Activated naive CD8-positive, alpha-beta T cell (primary cell): Measurements from ENCODE around the gene C22orf23.

ENCODE experiments used
- H3K27ac Mint-ChIP-seq: one replicate; pipeline ENCODE4 v1.8.0; 2021; ENCODE audit warnings: mixed read lengths
- H3K27me3 Mint-ChIP-seq: one replicate; pipeline ENCODE4 v1.8.0; 2021; ENCODE audit warnings: mixed read lengths
- H3K36me3 Mint-ChIP-seq: one replicate; pipeline ENCODE4 v1.8.0; 2021; ENCODE audit warnings: mixed read lengths
- H3K4me1 Mint-ChIP-seq: one replicate; pipeline ENCODE4 v1.8.0; 2021; ENCODE audit warnings: low read depth, mixed read lengths
- H3K4me3 Mint-ChIP-seq: one replicate; pipeline ENCODE4 v1.8.0; 2021; ENCODE audit warnings: mild to moderate bottlenecking, mixed read lengths
- H3K9me3 Mint-ChIP-seq: one replicate; pipeline ENCODE4 v1.8.0; 2021; ENCODE audit warnings: low read depth, mixed read lengths

The C22orf23 gene

GRCh38 chr22:37927637-37927936 is 25.8 kb downstream of the C22orf23 start:
- H3K9me3 Mint-ChIP-seq: no peaks in the 10 kb centered on the region
- H3K4me1 Mint-ChIP-seq: peaks cover 2% of the 10 kb centered on the region
- no peak overlapping the region for H3K4me3 Mint-ChIP-seq
- H3K27ac Mint-ChIP-seq: no peak overlapping the region
- no peaks in the 10 kb centered on the region for H3K27me3 Mint-ChIP-seq
- no peaks in the 10 kb centered on the region for H3K36me3 Mint-ChIP-seq

- Mint-ChIP-seq H3K36me3 (no peaks in the 10 kb centered on the region), H3K27ac (no peak overlapping the region), H3K4me1 (peaks cover 2% of the 10 kb centered on the region), H3K9me3 (no peaks in the 10 kb centered on the region), H3K4me3 (no peak overlapping the region), H3K27me3 (no peaks in the 10 kb centered on the region)
These were observed 26.4 kb downstream of the C22orf23 start for GRCh38 chr22:37926771-37927636.

DNA sequence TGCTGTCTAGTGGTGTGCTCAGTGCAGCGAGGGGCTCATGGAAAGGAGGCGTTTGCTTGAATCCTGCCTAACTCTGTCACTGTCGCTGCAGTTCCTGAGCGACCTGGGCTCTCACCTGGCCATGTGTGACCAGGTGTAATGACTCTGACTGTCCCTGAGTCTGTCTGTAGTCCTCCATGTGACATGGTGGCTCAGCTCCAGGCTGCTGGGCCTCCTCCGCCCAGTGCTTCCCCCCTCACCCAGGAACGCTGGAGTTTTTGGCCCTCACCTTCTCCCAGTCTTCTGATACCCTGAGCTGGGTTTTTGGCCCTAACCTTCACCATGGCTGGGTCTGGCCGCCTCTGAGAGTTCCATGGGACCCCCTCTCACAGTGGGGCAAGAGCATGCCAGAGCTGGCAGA is 27.0 kb downstream of the C22orf23 start:
- Mint-ChIP-seq H3K4me3 (no peak overlapping the region), H3K4me1 (peaks cover 2% of the 10 kb centered on the region), H3K36me3 (no peaks in the 10 kb centered on the region), H3K9me3 (no peaks in the 10 kb centered on the region), H3K27me3 (no peaks in the 10 kb centered on the region), H3K27ac (no peak overlapping the region)

DNA sequence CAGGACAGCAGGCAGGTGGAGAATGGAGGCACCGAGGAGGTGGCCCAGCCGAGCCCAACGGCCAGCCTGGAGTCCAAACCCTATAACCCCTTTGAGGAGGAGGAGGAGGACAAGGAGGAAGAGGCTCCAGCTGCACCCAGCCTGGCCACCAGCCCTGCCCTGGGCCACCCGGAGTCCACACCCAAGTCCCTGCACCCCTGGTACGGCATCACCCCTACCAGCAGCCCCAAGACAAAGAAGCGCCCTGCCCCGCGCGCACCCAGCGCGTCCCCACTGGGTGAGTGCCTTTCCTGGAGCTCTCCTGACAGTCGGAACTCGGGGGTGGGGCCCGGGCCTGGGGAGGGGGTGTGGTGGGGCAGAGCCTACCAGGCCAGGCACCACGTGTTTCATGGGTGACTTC is 27.6 kb downstream of the C22orf23 start:
- Mint-ChIP-seq H3K4me1 (no peaks in the 10 kb centered on the region), H3K27me3 (no peaks in the 10 kb centered on the region), H3K27ac (no peak overlapping the region), H3K36me3 (no peaks in the 10 kb centered on the region), H3K9me3 (no peaks in the 10 kb centered on the region), H3K4me3 (no peak overlapping the region)

- Mint-ChIP-seq H3K4me1 (no peaks in the 10 kb centered on the region), H3K27ac (no peak overlapping the region), H3K36me3 (no peaks in the 10 kb centered on the region), H3K4me3 (no peak overlapping the region), H3K9me3 (no peaks in the 10 kb centered on the region), H3K27me3 (no peaks in the 10 kb centered on the region)
These were observed 28.1 kb downstream of the C22orf23 start for GRCh38 chr22:37925330-37925729.

GRCh38 chr22:37924386-37925065 is 28.9 kb downstream of the C22orf23 start:
- no peaks in the 10 kb centered on the region for H3K36me3 Mint-ChIP-seq
- H3K27ac Mint-ChIP-seq: no peak overlapping the region
- no peaks in the 10 kb centered on the region for H3K9me3 Mint-ChIP-seq
- no peak overlapping the region for H3K4me3 Mint-ChIP-seq
- no peaks in the 10 kb centered on the region for H3K27me3 Mint-ChIP-seq
- H3K4me1 Mint-ChIP-seq: peaks cover 4% of the 10 kb centered on the region

GRCh38 chr22:37923927-37924326 is 29.5 kb downstream of the C22orf23 start:
- Mint-ChIP-seq H3K36me3 (no peaks in the 10 kb centered on the region), H3K9me3 (no peaks in the 10 kb centered on the region), H3K4me3 (no peak overlapping the region), H3K27me3 (no peaks in the 10 kb centered on the region), H3K4me1 (peaks cover 4% of the 10 kb centered on the region), H3K27ac (no peak overlapping the region)

DNA sequence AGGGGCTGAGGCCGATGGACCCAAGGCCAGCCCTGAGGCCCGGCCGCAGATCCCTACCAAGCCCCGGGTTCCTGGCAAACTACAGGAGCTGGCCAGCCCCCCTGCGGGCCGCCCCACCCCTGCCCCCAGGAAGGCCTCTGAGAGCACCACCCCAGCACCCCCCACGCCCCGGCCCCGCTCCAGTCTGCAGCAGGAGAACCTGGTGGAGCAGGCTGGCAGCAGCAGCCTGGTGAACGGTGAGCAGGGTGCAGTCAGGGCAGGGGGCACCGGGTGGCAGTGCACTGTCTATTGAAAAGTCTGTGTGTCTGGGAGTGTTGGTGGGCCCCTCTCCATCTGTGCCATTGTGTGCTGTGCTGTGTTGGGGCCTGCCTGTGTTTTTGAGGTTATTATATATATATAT is 31.2 kb downstream of the C22orf23 start:
- H3K4me1 Mint-ChIP-seq: peaks cover 4% of the 10 kb centered on the region
- H3K9me3 Mint-ChIP-seq: no peaks in the 10 kb centered on the region
- no peaks in the 10 kb centered on the region for H3K36me3 Mint-ChIP-seq
- no peak overlapping the region for H3K4me3 Mint-ChIP-seq
- H3K27me3 Mint-ChIP-seq: no peaks in the 10 kb centered on the region
- H3K27ac Mint-ChIP-seq: no peak overlapping the region

DNA sequence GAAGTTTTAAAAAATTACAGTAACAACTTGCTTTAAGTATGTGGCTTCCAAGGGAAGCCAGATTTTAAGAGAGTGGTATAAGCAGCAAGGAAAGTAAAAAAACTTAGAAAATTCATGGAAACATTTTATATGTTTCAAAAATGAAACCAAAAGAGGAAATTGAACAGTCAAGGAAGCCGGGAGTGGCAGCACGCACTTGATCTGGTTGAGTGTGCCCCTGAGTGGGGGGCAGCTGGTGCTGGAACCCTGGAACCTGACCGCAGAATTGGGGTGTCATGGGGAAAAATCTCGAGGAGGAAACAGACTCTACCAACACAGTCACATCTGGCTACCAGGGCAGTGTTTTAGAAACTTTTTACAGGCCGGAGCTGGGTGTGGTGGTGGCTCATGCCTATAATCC is 33.3 kb downstream of the C22orf23 start:
- Mint-ChIP-seq H3K4me1 (peaks cover 4% of the 10 kb centered on the region), H3K36me3 (no peaks in the 10 kb centered on the region), H3K27me3 (no peaks in the 10 kb centered on the region), H3K9me3 (no peaks in the 10 kb centered on the region), H3K4me3 (no peak overlapping the region), H3K27ac (peak overlapping the region; percentile 83)

DNA sequence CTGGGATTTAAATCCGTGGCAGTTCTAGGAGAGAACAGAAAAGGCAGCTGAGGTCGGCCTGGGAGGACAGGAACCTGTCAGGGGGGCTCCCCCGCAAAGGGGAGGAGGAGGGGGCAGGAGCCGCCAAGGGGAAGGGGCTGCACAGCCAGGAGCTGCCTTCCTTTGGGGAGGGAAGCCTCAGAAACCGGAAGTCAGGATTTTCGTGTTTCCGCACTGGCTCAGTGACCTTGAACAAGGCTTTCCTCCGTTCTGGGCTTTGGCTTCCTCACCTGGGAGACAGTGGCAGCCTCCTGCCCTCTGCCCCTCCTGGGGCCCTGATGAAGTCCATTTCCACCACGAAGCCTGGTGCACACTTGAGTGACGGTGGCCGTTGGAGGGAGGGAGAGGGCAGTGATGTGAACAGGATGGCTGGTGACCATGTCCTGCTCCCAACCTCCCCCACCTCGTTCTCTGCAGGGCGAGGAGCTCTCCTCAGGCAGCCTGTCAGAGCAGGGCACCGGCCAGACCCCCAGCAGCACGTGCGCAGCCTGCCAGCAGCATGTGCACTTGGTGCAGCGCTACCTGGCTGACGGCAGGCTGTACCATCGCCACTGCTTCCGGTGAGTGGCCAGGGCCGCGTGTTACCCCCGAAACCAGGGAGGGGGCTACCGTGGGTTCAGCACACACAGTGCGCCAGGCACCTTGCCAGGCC is 34.7 kb downstream of the C22orf23 start:
- peaks cover 4% of the 10 kb centered on the region for H3K4me1 Mint-ChIP-seq
- H3K36me3 Mint-ChIP-seq: no peaks in the 10 kb centered on the region
- no peaks in the 10 kb centered on the region for H3K9me3 Mint-ChIP-seq
- no peak overlapping the region for H3K27ac Mint-ChIP-seq
- no peaks in the 10 kb centered on the region for H3K27me3 Mint-ChIP-seq
- no peak overlapping the region for H3K4me3 Mint-ChIP-seq

DNA sequence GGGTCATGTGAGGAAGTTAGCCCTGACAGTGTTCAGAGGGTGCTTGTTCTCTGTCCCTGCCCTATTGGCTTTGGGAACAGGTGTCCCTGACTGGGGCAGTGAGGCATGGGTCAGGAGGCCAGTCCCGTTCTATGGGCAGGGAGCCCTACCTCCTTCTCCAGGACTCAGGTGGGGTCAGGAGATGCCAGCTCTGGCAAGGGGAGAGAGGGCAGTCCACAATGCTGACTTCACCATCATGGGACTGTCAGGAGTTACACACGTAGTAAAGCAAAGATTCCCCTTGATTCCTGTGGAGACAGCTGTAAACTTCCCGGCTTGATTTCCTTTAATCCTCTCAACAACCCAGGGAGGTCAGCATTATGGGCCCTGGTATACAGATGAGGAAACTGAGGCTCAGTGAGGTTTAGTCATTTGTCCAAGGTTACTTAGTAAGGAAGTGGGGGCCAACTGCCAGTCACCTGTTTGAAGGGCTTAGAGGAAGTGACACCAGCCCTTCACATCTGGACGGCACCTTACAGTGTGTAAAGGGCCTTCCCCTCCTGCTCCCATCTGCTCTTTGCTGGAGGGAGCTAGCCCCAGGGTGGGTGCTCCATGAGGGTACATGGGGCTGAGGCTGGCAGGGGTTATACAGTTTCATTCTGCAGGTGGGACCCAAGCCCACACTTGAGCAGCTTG is 35.4 kb downstream of the C22orf23 start:
- Mint-ChIP-seq H3K36me3 (no peaks in the 10 kb centered on the region), H3K9me3 (no peaks in the 10 kb centered on the region), H3K4me1 (peaks cover 4% of the 10 kb centered on the region), H3K4me3 (no peak overlapping the region), H3K27me3 (no peaks in the 10 kb centered on the region), H3K27ac (no peak overlapping the region)

- Mint-ChIP-seq H3K27ac (no peak overlapping the region), H3K4me1 (peaks cover 14% of the 10 kb centered on the region), H3K27me3 (no peaks in the 10 kb centered on the region), H3K4me3 (no peak overlapping the region), H3K9me3 (no peaks in the 10 kb centered on the region), H3K36me3 (no peaks in the 10 kb centered on the region)
These were observed 37.1 kb downstream of the C22orf23 start for GRCh38 chr22:37916311-37916710.

GRCh38 chr22:37913233-37913721 is 40.1 kb downstream of the C22orf23 start:
- no peaks in the 10 kb centered on the region for H3K36me3 Mint-ChIP-seq
- no peaks in the 10 kb centered on the region for H3K9me3 Mint-ChIP-seq
- peaks cover 23% of the 10 kb centered on the region for H3K4me1 Mint-ChIP-seq
- H3K4me3 Mint-ChIP-seq: no peak overlapping the region
- H3K27me3 Mint-ChIP-seq: no peaks in the 10 kb centered on the region
- H3K27ac Mint-ChIP-seq: no peak overlapping the region

DNA sequence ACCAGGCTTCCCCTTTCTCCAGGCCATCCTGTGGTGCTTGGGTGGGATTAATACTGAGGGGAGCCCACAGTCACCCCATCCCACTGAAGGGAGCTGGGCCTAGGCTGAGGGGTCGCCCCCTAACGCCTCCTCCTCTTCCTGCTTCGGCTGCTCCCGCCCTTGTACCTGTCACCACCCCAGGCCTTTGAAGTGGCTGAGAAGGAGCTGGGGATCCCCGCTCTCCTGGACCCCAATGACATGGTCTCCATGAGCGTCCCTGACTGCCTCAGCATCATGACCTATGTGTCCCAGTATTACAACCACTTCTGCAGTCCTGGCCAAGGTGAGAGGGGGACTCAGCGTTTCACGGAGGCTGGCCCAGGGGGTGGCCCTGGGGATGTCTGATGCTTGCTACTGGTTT is 41.2 kb downstream of the C22orf23 start:
- Mint-ChIP-seq H3K4me1 (peaks cover 31% of the 10 kb centered on the region), H3K27ac (peak overlapping the region; percentile 50), H3K9me3 (no peaks in the 10 kb centered on the region), H3K27me3 (no peaks in the 10 kb centered on the region), H3K36me3 (no peaks in the 10 kb centered on the region), H3K4me3 (no peak overlapping the region)

DNA sequence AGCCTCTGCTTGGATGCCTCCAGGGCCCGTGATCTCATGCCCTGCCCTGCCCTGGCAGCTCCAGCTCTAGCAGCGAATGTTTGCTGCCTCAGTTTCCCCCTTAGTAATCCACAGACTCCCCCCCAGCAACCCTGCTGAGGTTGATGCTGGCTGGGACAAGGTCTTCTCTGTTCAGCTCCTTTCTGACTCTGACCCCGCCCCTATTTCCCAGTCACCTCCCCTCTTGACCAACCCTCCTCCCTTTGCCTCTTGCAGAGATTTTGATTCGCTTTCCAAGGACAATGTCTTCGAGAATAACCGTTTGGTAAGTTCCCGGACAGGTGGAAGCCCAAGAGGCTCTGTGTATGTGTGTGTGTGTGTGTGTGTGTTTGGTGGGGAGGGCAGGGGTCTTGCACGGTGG is 41.7 kb downstream of the C22orf23 start:
- Mint-ChIP-seq H3K9me3 (no peaks in the 10 kb centered on the region), H3K36me3 (no peaks in the 10 kb centered on the region), H3K27ac (no peak overlapping the region), H3K4me3 (no peak overlapping the region), H3K4me1 (peaks cover 34% of the 10 kb centered on the region), H3K27me3 (no peaks in the 10 kb centered on the region)
